C4-2B (cell line): ENCODE results near the gene PRKCA.

Experiments
- ZFX ChIP-seq: fragments of 450-650 bp; IDR thresholded peaks from 2 replicates; pipeline ENCODE4 v1.6.1; 2017
- TF ChIP-seq, protein P1 (sequence below): fragments of 450-650 bp; conservative IDR thresholded peaks from 2 replicates; pipeline ENCODE4 v1.5.1; 2017; ENCODE audit warnings: mild to moderate bottlenecking

DNA sequence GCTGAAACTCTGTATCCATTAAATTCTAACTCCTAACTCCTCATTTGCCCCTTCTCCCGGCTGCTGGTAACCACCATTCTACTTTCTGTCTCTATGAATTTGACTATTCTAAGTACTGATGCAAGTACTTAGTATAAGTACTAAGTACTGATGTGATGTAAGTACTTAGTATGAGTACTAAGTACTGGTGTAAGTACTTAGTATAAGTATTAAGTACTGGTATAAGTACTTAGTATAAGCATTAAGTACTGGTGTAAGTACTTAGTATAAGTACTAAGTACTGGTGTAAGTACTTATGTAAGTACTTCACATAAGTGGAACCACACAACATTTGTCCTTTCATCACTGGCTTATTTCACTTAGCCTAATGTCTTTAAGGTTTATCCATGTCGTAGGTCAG, 32.3 kb upstream of the PRKCA start:
- TF ChIP-seq, protein P1, sequence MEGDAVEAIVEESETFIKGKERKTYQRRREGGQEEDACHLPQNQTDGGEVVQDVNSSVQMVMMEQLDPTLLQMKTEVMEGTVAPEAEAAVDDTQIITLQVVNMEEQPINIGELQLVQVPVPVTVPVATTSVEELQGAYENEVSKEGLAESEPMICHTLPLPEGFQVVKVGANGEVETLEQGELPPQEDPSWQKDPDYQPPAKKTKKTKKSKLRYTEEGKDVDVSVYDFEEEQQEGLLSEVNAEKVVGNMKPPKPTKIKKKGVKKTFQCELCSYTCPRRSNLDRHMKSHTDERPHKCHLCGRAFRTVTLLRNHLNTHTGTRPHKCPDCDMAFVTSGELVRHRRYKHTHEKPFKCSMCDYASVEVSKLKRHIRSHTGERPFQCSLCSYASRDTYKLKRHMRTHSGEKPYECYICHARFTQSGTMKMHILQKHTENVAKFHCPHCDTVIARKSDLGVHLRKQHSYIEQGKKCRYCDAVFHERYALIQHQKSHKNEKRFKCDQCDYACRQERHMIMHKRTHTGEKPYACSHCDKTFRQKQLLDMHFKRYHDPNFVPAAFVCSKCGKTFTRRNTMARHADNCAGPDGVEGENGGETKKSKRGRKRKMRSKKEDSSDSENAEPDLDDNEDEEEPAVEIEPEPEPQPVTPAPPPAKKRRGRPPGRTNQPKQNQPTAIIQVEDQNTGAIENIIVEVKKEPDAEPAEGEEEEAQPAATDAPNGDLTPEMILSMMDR = no peak
- no peak for TF ChIP-seq ZFX
